GM10248 (cell line): ENCODE results near the gene IGFL3.
"Not testable (repeated sequence)": the region's sequence is repeated elsewhere in the genome, so short reads cannot be mapped to it uniquely, and the experiment has no call there.

Experiments
- CTCF ChIA-PET: fragments of 300-600 bp; sonication (Branson Sonifier 250); formaldehyde crosslinking; extraction: SDS; loops from one replicate; lab custom pipeline; 2021; ENCODE audit warnings: antibody characterized with exemption; lab: Yijun Ruan, JAX
- POLR2A ChIA-PET: fragments of 350-650 bp; sonication (Branson Sonifier 250); formaldehyde crosslinking; extraction: SDS; loops from one replicate; lab custom pipeline; 2020; ENCODE audit warnings: antibody characterized with exemption; lab: Yijun Ruan, JAX
- DNase-seq: peaks from one replicate; pipeline ENCODE4 v3.0.0; 2012; ENCODE audit errors: extremely low spot score
- CTCF ChIP-seq: IDR thresholded peaks from 2 replicates; pipeline ENCODE4 v1.5.1; 2012; ENCODE audit warnings: mild to moderate bottlenecking, low read depth; ENCODE audit errors: extremely low read depth, missing control alignments, control extremely low read depth

The IGFL3 gene

GRCh38 chr19:46124638-46125115, at the start of gene IGFL3:
TSS of gene IGFL3 (minus strand) at chr19:46124688. CDS start at chr19:46124649, 39 bp downstream.
- POLR2A ChIA-PET, result no interaction called here
- TF ChIP-seq CTCF, result no peak
- CTCF ChIA-PET, result no interaction called here
- no peak for DNase-seq

DNA sequence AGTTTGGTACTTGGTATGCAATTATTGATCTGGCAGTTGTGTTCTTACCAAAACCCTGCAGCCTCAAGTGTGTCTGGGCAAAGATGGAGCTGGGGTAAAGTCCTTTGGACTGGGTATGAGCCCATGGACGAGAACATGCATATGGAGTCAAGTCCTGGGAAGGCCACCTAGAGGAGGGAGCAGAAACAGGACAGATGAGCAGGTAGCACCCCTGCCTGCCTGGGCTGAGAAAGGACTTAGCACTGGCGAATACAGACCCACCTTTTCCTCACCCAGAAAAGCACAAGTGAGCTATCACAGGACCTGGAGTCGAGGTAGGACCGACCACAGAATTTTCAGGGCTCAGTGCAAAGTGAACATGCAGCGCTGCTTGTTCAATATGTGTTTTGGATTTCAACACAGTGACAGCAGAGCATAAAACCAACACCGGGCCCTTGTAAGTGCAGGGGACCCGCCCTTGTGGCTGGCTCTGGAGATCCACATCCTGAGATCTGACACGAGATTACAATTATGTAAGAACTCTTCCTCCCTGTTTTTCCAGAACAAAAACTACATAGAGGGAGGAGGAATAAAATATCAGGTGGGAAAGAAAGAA, 49.5 kb upstream of the IGFL3 start:
- TF ChIP-seq CTCF, result no peak
- CTCF ChIA-PET, result interaction anchor here (1.0 to 2.4 kb wide), 4 partner anchors 15 to 173 kb away, joined by 3 to 8 read pairs (median 3); partner anchors contain the start of gene PPP5C
- DNase-seq, result no peak
- POLR2A ChIA-PET, result no interaction called here

GRCh38 chr19:46162731-46163130, 38.2 kb upstream of the IGFL3 start:
- POLR2A ChIA-PET, result no interaction called here
- no peak for DNase-seq
- no peak for TF ChIP-seq CTCF
- CTCF ChIA-PET, result no interaction called here

DNA sequence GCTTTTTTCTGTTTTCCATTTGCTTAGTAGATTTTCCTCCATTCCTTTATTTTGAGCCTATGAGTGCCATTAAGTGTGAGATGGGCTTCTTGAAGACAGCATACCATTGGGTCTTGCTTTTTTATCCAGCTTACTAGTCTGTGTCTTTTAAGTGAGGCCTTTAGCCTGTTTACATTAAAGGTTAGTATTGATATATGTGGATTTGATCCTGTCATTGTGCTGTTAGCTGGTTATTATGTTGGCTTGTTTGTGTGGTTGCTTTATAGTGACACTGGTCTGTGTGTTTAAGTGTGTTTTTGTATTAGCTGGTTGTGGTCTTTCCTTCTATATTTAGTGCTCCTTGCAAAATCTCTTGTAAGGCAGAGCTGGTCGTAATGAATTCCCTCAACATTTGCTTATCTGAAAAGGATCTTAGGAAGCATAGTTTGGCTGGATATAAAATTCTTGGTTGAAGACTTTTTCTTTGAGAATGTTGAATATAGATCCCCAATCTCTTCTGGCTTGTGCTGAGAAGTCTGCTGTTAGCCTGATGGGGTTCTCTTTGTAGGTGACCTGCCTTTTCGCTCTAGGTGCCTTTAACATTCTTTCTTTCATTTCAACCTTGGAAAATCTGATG, 37.3 kb upstream of the IGFL3 start:
- POLR2A ChIA-PET, CTCF ChIA-PET, DNase-seq: not testable (repeated sequence)

DNA sequence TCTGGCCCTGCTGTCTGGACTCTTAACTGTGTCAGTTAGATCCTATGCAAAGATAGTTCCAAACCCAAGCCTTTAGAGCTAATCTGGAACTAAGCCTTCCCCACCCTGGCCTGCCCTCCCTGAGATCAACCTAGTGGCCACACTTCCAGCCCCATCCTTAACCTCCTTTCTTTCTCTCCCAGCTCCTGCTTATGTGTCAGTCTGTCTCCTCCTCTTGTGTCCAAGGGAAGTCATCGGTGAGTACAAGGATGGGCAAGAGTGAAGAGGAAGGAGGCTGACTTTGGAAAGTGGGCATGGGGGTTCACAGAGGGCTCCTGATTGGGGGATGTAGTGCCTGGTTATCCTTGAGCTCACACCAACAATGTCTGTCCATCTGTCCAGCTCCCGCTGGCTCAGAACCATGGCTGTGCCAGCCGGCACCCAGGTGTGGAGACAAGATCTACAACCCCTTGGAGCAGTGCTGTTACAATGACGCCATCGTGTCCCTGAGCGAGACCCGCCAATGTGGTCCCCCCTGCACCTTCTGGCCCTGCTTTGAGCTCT, 35.8 kb upstream of the IGFL3 start:
- ChIA-PET CTCF (interaction anchor here (0.9 to 1.6 kb wide), 4 partner anchors 10 to 131 kb away, joined by 3 read pairs; no protein-coding TSS in a partner anchor), POLR2A (no interaction called here)
- no peak for TF ChIP-seq CTCF
- DNase-seq, result no peak

- POLR2A ChIA-PET, result no interaction called here
- no peak for DNase-seq
- CTCF ChIA-PET, result interaction anchor here (0.9 to 1.6 kb wide), 4 partner anchors 10 to 130 kb away, joined by 3 read pairs; no protein-coding TSS in a partner anchor
- no peak for TF ChIP-seq CTCF
These were observed 35.1 kb upstream of the IGFL3 start for GRCh38 chr19:46159418-46160232.
